ENCODE results near the gene SPATA9.
"Not testable (repeated sequence)": the region's sequence is repeated elsewhere in the genome, so short reads cannot be mapped to it uniquely, and the experiment has no call there.

Gene SPATA9

DNA sequence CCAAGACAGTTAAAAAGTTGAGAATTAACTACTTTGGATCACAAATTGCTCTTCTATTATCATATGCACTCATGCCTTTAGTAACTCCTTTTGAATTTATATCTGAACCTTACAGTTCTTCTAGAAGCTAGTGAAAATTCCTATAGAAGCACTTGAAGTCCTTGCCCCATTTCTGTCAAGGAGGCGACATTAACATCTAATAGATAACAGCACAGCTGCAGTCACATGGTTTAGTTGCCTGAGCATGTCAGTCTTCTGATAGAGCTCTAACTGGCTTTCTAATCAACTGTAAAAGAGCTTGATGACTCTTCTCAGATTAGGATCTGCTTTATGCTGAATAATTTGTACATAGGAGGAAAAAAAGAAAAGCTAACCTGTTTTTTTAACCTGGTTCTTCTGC, 27.2 kb downstream of the SPATA9 start:
- FAIRE-seq (no peak), DNase-seq (ENCODE audit: insufficient read length, low spot score) (no peak)
- no peak for TF ChIP-seq POLR2A (IDR thresholded peaks at IDR 0.05; ENCODE audit: low read depth, low read length)

DNA sequence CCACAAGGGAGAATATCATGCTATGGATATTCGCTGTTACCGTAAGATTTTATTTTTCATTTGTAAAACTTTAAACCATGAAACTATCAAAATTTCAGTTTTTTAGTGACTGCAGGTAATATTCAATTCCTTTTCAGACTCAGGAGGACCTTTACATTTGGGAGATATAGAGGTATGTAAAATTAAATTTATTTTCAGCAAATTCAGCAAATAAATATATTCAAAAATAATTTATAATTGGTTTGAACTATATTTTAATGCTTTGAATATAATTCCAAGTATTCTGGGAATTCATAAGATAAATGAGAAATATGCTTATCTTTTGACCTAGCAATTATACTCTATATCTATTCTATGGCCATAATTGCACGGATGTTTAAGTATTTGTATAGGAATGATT, 28.6 kb downstream of the SPATA9 start:
- no peak for DNase-seq (ENCODE audit: insufficient read length, low spot score)
- TF ChIP-seq POLR2A (IDR thresholded peaks at IDR 0.05; ENCODE audit: low read depth, low read length): no peak
- no peak for FAIRE-seq

- no peak for TF ChIP-seq POLR2A (IDR thresholded peaks at IDR 0.05; ENCODE audit: low read depth, low read length)
- peak; percentile 65 for FAIRE-seq
- no peak for DNase-seq (ENCODE audit: insufficient read length, low spot score)
Measured at GRCh38 chr5:95652849-95653248, 29.9 kb downstream of the SPATA9 start.

GRCh38 chr5:95649842-95650620, 32.8 kb downstream of the SPATA9 start:
- FAIRE-seq: no peak
- no peak for DNase-seq (ENCODE audit: insufficient read length, low spot score)
- no peak for TF ChIP-seq POLR2A (IDR thresholded peaks at IDR 0.05; ENCODE audit: low read depth, low read length)

- DNase-seq (ENCODE audit: insufficient read length, low spot score): no peak
- no peak for FAIRE-seq
- TF ChIP-seq POLR2A (IDR thresholded peaks at IDR 0.05; ENCODE audit: low read depth, low read length): no peak
Measured at GRCh38 chr5:95649274-95649673, 33.5 kb downstream of the SPATA9 start.

DNA sequence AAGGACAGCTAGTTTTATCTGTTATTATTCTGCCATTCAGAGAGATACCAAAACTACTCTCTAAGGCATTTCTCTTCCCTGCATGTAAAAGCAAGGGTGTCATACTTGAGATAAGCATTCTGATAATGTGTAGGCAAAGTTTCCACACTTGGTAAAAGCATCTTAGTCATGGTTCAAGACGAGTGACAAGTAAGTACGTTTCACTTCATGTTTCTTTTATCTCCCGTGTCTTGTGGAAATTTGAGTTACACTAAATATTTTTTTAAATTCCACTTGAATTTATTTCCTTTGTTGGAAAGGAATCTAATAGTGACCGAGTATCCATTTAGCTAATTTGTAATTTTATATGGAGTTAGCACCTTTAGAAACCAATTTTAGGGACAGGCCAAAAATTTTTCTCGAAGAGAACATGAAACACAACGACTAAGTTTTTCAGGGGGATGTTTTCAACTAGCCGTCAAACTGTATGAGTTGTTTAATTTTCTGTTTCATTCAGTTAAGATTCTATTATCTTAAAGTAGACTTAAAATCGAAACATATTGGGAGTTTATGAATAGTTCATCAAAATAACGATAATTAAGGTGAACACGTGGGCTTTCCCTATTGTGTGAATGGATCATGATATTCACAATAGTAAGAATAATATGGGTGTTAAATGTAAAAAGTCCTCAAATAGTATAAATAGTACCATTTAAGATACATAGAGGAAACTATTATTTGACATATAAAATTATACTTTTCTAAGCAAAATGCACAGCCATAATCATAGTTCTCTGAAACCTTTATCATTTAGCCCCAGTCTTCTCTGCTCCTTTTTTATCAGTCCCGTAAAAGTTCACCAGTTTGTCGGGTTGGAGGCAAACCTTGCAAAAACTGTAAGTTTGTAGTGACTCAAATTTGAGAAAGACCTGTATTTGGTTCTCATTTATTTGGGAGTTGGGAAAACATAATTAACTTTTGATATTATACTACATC, 34.6 kb downstream of the SPATA9 start:
- FAIRE-seq (peak; percentile 81), DNase-seq (ENCODE audit: insufficient read length, low spot score) (no peak)
- TF ChIP-seq POLR2A (IDR thresholded peaks at IDR 0.05; ENCODE audit: low read depth, low read length): no peak

GRCh38 chr5:95646569-95647431, 36.0 kb downstream of the SPATA9 start, which contains the start of gene RFESD:
Gene RFESD (plus strand): TSS chr5:95646777. CDS start chr5:95652272, 5,495 bp downstream.
- FAIRE-seq (peak; percentile 85), DNase-seq (ENCODE audit: insufficient read length, low spot score) (peak; percentile 81)

DNA sequence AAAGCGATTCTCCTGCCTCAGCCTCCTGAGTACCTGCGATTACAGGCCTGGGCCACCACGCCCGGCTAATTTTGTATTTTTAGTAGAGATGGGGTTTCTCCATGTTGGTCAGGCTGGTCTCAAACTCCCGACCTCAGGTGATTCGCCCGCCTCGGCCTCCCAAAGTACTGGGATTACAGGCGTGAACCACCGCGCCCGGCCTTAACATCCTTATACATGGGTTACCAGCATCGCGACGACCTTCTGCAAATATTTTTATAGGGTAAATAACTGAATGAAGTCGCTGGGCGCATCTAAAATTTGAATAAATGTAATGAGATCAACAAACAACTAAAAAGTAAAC, 36.6 kb downstream of the SPATA9 start:
- FAIRE-seq; DNase-seq (ENCODE audit: insufficient read length, low spot score): not testable (repeated sequence)

More at GRCh38 chr5:95646569-95647431, 36.0 kb downstream of the SPATA9 start, which contains the start of gene RFESD:
- peak; percentile 81 for TF ChIP-seq POLR2A (IDR thresholded peaks at IDR 0.05; ENCODE audit: low read depth, low read length)

- no peak for DNase-seq (ENCODE audit: insufficient read length, low spot score)
- FAIRE-seq: no peak
- TF ChIP-seq POLR2A (IDR thresholded peaks at IDR 0.05; ENCODE audit: low read depth, low read length): no peak
Measured at GRCh38 chr5:95644351-95645042, 38.3 kb downstream of the SPATA9 start.

DNA sequence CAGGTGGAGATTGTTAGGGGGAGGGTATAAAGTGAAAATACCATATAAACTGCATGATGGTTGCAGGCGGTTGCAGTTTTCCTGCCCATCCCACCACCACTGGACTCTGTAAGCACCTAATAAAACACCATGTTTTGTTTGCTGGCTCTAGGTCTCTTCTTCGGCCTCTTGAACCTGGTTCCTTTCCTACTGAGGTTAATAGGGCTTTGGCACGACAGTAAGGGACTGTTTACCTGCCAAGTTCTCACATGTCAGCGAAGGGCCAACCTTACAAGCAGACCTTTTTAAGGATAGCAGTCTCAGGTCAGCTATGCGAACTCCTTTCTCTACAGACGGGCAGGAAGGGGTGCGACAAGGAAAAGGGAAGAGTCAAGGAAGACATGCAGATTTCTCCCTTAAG, 39.6 kb downstream of the SPATA9 start:
- DNase-seq (ENCODE audit: insufficient read length, low spot score): no peak
- no peak for FAIRE-seq
- TF ChIP-seq POLR2A (IDR thresholded peaks at IDR 0.05; ENCODE audit: low read depth, low read length): no peak

DNA sequence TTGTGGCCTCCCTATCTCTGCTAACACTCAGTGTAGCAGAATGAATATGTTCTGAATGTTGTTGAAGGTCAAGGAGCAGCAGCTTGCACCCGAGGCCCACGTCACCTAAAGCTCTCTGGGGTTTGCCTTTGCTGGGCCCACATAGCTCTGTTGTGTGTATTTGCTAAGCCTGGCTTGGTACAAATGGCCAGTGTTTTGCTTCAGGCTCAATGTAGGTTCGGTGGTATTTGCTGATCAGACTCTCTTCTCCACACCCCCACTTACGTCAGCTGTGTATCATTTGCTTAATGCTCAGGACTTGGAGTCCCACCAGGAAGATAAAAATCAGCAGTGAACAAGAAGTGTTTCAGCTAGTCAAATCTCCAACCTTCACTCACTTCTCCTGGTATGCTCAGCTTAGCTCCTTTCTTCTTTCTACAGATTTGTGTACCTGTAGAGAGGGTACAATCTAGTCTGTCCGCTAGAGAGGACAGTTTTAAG, 41.0 kb downstream of the SPATA9 start:
- FAIRE-seq: no peak
- TF ChIP-seq POLR2A (IDR thresholded peaks at IDR 0.05; ENCODE audit: low read depth, low read length): no peak

GRCh38 chr5:95638632-95639031, 44.2 kb downstream of the SPATA9 start:
- DNase-seq (ENCODE audit: insufficient read length, low spot score) (no peak), FAIRE-seq (no peak)
- no peak for TF ChIP-seq POLR2A (IDR thresholded peaks at IDR 0.05; ENCODE audit: low read depth, low read length)

More for the DNA sequence above, 41.0 kb downstream of the SPATA9 start:
- DNase-seq (ENCODE audit: insufficient read length, low spot score): no peak

- DNase-seq (ENCODE audit: insufficient read length, low spot score) (no peak), FAIRE-seq (no peak)
- TF ChIP-seq POLR2A (IDR thresholded peaks at IDR 0.05; ENCODE audit: low read depth, low read length): no peak
Measured at GRCh38 chr5:95634081-95634480, 48.7 kb downstream of the SPATA9 start.
